ENCODE results near the gene MRPL54. TPM values are rescaled to one million over a fixed set of nuclear protein-coding genes. Genes with fewer than 3 reads are reported as not detected.
A peak's percentile ranks its signal among the peaks of the same experiment; 100 is the strongest.

Gene MRPL54
- polyA plus RNA-seq, 6 donors from 2014 or later = 113 to 186 (median 131) TPM

DNA sequence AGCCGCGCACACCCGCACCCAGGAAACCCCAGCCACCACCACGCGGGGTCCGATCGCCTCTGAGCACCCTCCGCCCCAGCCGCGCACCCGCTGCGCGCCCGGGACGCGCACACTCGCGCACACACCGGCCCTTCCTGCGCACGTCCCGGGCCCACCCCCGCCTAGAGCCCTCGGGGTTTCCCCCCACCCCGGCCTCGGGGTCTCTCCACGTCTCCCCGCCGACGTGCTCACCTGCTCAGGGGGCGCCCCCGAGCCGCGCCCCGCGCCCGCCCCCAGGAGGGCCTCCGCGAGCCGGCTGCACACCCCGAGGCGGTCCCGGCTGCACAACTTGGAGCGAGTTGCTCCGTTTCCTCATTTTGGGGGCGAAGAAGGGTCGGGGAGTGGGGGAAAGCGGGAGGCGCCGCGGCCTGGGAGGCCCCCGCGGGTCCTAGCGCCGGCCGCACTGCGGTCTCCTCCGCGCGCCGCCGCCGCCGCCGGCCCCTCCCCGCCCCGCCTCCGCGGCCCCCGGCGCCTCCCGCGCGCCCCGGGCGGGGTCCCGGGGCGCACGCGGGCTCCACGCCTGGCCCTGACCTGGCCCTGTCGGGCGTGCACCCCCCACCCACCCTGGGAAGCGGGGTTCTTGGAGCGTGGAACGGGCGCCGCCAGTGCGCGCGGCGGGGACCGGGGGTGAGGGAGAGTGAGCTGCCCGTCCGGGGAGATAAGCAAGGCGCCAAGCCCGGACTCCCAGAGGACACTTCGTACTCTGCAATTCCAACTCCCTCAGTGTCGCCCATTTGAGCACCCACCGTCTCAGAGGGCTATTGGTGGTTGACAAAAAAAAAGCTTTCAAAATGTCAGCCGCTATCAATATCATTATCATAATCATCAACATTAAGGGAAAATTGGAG lies 23.7 kb downstream of the MRPL54 start, which contains the start of gene MATK:
Gene MATK (minus strand): TSS at position 444 of the 887 bp plus-strand sequence. CDS start 1,246 bp downstream, outside the sequence.
- peak; percentile 53 for DNase-seq
- Mint-ChIP-seq H3K4me1 (peaks cover 12 to 20% (median 14%) of the 10 kb centered on the region in 3 donors), H3K9me3 (peaks cover 7 to 19% (median 16%) of the 10 kb centered on the region in 7 donors), H3K36me3 (peaks cover 12 to 17% of the 10 kb centered on the region in 2 donors), H3K4me3 (peak within 1 kb of the TSS; percentile 68 to 90 (median 82)), H3K27ac (peak within 1 kb of the TSS in 1 of 6 donors; percentile 65), H3K27me3 (peaks cover 0 to 4% (median 0%) of the 10 kb centered on the region in 3 donors)
- peak; percentile 66 to 69 for ATAC-seq (ENCODE audit: low read depth in 2 of 2)

DNA sequence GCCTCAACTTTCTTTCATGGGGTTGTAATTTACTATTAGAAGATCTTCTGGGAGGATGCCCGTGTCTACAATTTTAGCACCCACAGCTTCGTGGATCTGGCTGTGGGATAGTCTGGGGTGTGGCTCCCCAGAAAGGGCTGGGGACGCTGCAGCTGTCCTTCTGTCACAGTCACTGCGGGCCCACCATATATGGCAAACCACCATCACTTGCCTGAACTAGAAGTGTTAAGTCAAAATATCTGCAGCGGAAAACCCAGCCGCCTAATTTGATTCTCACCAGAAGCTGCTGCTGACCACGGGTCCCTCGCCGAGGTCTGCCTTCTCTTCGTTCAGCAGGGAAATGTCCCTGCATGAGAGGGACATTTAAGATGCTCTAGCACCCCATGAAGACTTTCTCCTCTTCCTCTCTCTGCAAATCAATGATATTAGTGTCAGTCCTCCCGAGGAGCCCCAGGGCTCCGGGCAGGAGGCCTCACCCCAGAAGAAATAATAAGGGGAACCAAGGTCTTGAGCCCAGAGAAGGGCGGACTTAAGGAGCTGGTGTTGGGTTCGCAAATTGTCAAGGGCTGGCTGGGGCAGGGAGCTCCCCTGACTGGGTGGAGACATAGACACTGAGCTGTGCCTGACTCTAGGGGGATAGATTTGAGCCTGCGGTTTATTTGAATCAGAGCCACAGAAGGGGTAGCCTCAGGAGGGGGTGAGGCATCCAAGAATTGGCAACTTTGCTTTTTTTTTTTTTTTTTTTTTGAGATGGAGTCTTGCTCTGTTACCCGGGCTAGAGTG lies 26.7 kb downstream of the MRPL54 start:
- Mint-ChIP-seq H3K27ac (peak overlapping the region in 1 of 6 donors; percentile 86), H3K4me1 (peaks cover 12 to 15% (median 14%) of the 10 kb centered on the region in 3 donors), H3K9me3 (peaks cover 0 to 6% (median 4%) of the 10 kb centered on the region in 7 donors), H3K27me3 (peaks cover 0 to 6% (median 4%) of the 10 kb centered on the region in 3 donors), H3K4me3 (peak overlapping the region in 1 of 8 donors; percentile 49), H3K36me3 (peaks cover 0 to 8% of the 10 kb centered on the region in 2 donors)
- no peak for DNase-seq
- no peak for ATAC-seq (ENCODE audit: low read depth in 2 of 2)

DNA sequence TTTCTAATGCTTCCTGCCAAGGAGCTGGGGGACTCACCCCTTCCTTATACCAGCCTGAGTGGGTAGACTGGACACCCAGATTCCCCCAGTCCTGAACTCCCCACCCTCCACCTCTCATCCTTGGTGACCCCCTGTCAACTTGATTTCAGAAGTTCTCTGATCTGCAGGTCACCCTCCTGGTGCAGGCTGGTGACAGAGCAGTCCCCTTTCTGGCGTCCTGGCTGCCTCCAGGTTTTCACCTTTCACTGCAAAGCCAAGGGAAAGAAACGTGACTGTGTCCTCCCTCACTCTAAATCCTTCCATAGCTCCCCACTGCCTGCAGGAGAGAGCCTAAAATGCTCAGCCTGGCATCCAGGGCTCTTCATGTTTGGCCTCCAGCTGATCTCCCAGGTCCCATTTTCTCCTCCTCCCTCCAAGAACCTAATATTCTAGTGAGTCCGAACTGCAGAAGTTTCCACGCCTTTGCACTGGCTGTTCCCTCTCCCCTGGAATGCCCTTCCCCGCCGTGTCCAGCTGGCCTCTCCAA lies 27.8 kb downstream of the MRPL54 start:
- peak overlapping the region in 2 of 8 donors; percentile 33 to 48 for H3K4me3 Mint-ChIP-seq
- ATAC-seq (ENCODE audit: low read depth in 2 of 2) = no peak

DNA sequence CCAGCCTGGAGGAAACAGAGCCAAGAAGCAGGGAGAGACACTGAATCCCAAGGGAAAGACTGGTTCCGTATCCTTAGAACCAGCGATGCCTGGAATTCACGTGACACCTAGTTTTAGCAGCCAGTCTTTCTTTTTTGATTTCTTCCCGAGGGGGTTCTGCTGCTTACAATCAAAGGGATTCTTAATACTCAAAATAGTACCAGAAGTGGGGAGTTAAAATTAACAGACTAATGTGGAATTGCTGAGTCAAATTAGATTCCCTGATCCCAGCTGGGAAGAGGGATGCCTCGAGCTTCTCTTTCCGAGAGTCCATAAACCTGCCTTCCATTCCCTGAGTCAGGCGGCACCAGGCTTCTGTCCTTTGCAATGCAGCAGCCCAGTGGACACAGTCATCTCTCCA lies 28.5 kb downstream of the MRPL54 start:
- Mint-ChIP-seq H3K9me3 (peaks cover 0 to 6% (median 4%) of the 10 kb centered on the region in 7 donors), H3K4me3 (no peak overlapping the region), H3K4me1 (peaks cover 0 to 6% (median 2%) of the 10 kb centered on the region in 3 donors), H3K27me3 (peaks cover 0 to 6% (median 4%) of the 10 kb centered on the region in 3 donors), H3K36me3 (peaks cover 0 to 8% of the 10 kb centered on the region in 2 donors), H3K27ac (no peak overlapping the region)
- no peak for ATAC-seq (ENCODE audit: low read depth in 2 of 2)
- DNase-seq = no peak

More for the DNA sequence above, 27.8 kb downstream of the MRPL54 start:
- Mint-ChIP-seq H3K27me3 (peaks cover 0 to 6% (median 4%) of the 10 kb centered on the region in 3 donors), H3K36me3 (peaks cover 0 to 8% of the 10 kb centered on the region in 2 donors), H3K9me3 (peaks cover 0 to 6% (median 4%) of the 10 kb centered on the region in 7 donors), H3K4me1 (peaks cover 3 to 6% (median 5%) of the 10 kb centered on the region in 3 donors), H3K27ac (peak overlapping the region in 1 of 6 donors; percentile 83)
- no peak for DNase-seq

GRCh38 chr19:3792114-3792513 lies 29.6 kb downstream of the MRPL54 start:
- peaks cover 0 to 16% of the 10 kb centered on the region in 2 donors for H3K36me3 Mint-ChIP-seq
- H3K27ac Mint-ChIP-seq = no peak overlapping the region
- ATAC-seq (ENCODE audit: low read depth in 2 of 2) (no peak), DNase-seq (no peak)
- peaks cover 0 to 6% (median 2%) of the 10 kb centered on the region in 3 donors for H3K4me1 Mint-ChIP-seq
- peaks cover 0 to 13% (median 4%) of the 10 kb centered on the region in 3 donors for H3K27me3 Mint-ChIP-seq
- H3K9me3 Mint-ChIP-seq = peaks cover 7 to 18% (median 10%) of the 10 kb centered on the region in 7 donors
- no peak overlapping the region for H3K4me3 Mint-ChIP-seq

GRCh38 chr19:3793799-3794198 lies 31.3 kb downstream of the MRPL54 start:
- peak overlapping the region in 1 of 8 donors; percentile 5 for H3K4me3 Mint-ChIP-seq
- peaks cover 7 to 18% (median 10%) of the 10 kb centered on the region in 7 donors for H3K9me3 Mint-ChIP-seq
- H3K4me1 Mint-ChIP-seq = peaks cover 0 to 10% (median 2%) of the 10 kb centered on the region in 3 donors
- DNase-seq (no peak), ATAC-seq (ENCODE audit: low read depth in 2 of 2) (no peak)
- H3K36me3 Mint-ChIP-seq = peaks cover 0 to 17% of the 10 kb centered on the region in 2 donors
- peak overlapping the region in 1 of 6 donors; percentile 62 for H3K27ac Mint-ChIP-seq
- peaks cover 0 to 13% (median 4%) of the 10 kb centered on the region in 3 donors for H3K27me3 Mint-ChIP-seq

- Mint-ChIP-seq H3K9me3 (peaks cover 7 to 16% (median 9%) of the 10 kb centered on the region in 7 donors), H3K27me3 (peaks cover 0 to 13% (median 0%) of the 10 kb centered on the region in 3 donors), H3K36me3 (peaks cover 0 to 15% of the 10 kb centered on the region in 2 donors), H3K27ac (peak overlapping the region in 1 of 6 donors; percentile 28), H3K4me1 (peaks cover 2 to 10% (median 4%) of the 10 kb centered on the region in 3 donors), H3K4me3 (no peak overlapping the region)
- ATAC-seq (ENCODE audit: low read depth in 2 of 2) (no peak), DNase-seq (no peak)
Measured at GRCh38 chr19:3796358-3796757, 33.9 kb downstream of the MRPL54 start.

DNA sequence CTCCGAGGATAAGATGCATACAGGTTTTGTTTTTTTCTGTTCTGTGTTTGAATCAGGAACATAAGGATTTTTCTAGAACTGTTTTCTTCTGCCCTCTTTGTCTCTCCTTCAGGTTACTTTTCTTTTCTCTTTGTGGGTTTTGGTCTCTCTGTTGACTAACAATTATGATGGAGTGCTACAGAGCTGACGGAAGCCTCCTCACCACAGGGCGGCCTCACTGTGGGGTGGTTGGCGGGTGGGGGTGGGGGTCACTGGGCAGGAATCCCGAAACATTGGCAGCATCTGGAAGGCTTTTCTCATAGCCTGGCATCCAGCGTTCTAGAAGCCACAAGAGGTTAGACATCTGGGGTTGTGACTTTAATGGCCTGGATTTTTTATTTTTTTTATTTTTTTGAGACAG lies 35.7 kb downstream of the MRPL54 start:
- Mint-ChIP-seq H3K27me3 (peaks cover 0 to 23% (median 6%) of the 10 kb centered on the region in 3 donors), H3K4me3 (no peak overlapping the region), H3K9me3 (peaks cover 6 to 11% (median 7%) of the 10 kb centered on the region in 7 donors), H3K27ac (no peak overlapping the region), H3K4me1 (peaks cover 2 to 11% (median 10%) of the 10 kb centered on the region in 3 donors), H3K36me3 (peaks cover 0 to 9% of the 10 kb centered on the region in 2 donors)
- DNase-seq (no peak), ATAC-seq (ENCODE audit: low read depth in 2 of 2) (no peak)

DNA sequence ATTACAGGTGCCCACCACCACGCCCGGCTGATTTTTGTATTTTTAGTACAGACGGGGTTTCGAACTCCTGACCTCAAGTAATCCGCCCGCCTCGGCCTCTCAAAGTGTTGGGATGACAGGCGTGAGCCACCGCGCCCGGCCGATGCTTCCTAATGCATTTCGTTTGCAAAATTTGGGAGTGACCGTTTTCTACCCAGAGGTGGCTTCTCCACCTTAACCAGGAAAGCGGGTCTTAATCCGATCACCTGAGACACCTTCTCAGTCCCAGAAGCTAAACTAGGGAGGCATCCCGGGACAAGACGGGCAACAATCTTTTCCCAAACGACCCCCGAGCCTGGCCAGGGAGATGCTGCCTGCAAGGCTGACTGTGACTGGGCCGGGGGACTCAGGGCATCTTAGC lies 38.5 kb downstream of the MRPL54 start:
- ATAC-seq (ENCODE audit: low read depth in 2 of 2) (no peak), DNase-seq (no peak)
- peak overlapping the region in 1 of 6 donors; percentile 38 for H3K27ac Mint-ChIP-seq
- H3K4me1 Mint-ChIP-seq = peaks cover 6 to 11% (median 10%) of the 10 kb centered on the region in 3 donors
- H3K4me3 Mint-ChIP-seq = peak overlapping the region in 6 of 8 donors; percentile 40 to 83 (median 62)
- H3K9me3 Mint-ChIP-seq = peaks cover 6 to 11% (median 7%) of the 10 kb centered on the region in 7 donors
- H3K27me3 Mint-ChIP-seq = peaks cover 0 to 32% (median 12%) of the 10 kb centered on the region in 3 donors
- peaks cover 0 to 9% of the 10 kb centered on the region in 2 donors for H3K36me3 Mint-ChIP-seq

GRCh38 chr19:3801412-3802096 lies 39.1 kb downstream of the MRPL54 start:
- H3K4me1 Mint-ChIP-seq = peaks cover 6 to 13% (median 10%) of the 10 kb centered on the region in 3 donors
- peak overlapping the region in 7 of 8 donors; percentile 40 to 83 (median 55) for H3K4me3 Mint-ChIP-seq
- peak; percentile 62 for DNase-seq
- peaks cover 0 to 31% (median 12%) of the 10 kb centered on the region in 3 donors for H3K27me3 Mint-ChIP-seq
- ATAC-seq (ENCODE audit: low read depth in 2 of 2) = peak; percentile 88 to 91
- H3K36me3 Mint-ChIP-seq = peaks cover 0 to 6% of the 10 kb centered on the region in 2 donors
- H3K27ac Mint-ChIP-seq = peak overlapping the region in 3 of 6 donors; percentile 33 to 89 (median 50)
- peaks cover 4 to 6% (median 4%) of the 10 kb centered on the region in 7 donors for H3K9me3 Mint-ChIP-seq

- H3K36me3 Mint-ChIP-seq = no peaks in the 10 kb centered on the region
- DNase-seq (no peak), ATAC-seq (ENCODE audit: low read depth in 2 of 2) (no peak)
- peak overlapping the region in 1 of 8 donors; percentile 30 for H3K4me3 Mint-ChIP-seq
- peaks cover 0 to 4% (median 0%) of the 10 kb centered on the region in 7 donors for H3K9me3 Mint-ChIP-seq
- H3K27me3 Mint-ChIP-seq = peaks cover 0 to 25% (median 12%) of the 10 kb centered on the region in 3 donors
- H3K27ac Mint-ChIP-seq = no peak overlapping the region
- peaks cover 9 to 15% (median 12%) of the 10 kb centered on the region in 3 donors for H3K4me1 Mint-ChIP-seq
Measured at GRCh38 chr19:3803114-3803888, 40.8 kb downstream of the MRPL54 start.

All from naive B cell (primary cell).